ENCODE measurements around the gene MAPRE2. TPM values are rescaled to one million over a fixed set of nuclear protein-coding genes. Genes with fewer than 3 reads are reported as not detected.
"Not testable (repeated sequence)": the region's sequence is repeated elsewhere in the genome, so short reads cannot be mapped to it uniquely, and the experiment has no call there.

The MAPRE2 gene
- total RNA-seq, 1 donor from 2014 or later: 9.4 TPM

DNA sequence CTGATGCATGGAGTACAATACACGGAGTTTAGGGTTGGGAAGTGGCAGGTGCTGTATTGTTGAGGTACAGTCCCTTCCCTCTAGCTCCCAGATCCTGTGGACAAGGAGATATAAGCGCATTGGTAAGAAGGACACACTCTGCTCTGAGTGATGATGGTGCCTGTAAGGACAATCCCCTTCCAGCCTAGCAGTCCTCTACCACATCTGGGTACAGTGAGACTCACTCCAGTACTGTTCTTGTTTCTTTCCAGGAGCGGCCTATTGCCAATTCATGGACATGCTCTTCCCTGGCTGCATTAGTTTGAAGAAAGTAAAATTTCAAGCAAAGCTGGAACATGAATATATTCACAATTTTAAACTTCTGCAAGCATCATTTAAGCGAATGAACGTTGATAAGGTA is 56.0 kb downstream of the MAPRE2 start:
- no peaks in the 10 kb centered on the region for H3K4me1 ChIP-seq (ENCODE audit: control insufficient read depth in 3 of 3, insufficient read depth in 3 of 3, low read length in 3 of 3)
- no peak overlapping the region for H3K4me3 ChIP-seq (ENCODE audit: low read length in 3 of 3)
- H3K27ac ChIP-seq (ENCODE audit: low read depth, low read length): no peak overlapping the region
- no peaks in the 10 kb centered on the region for H3K27me3 ChIP-seq (ENCODE audit: control insufficient read depth in 3 of 3, insufficient read depth in 3 of 3, low read length in 3 of 3)
- no peak overlapping the region for H3K9ac ChIP-seq (ENCODE audit: low read depth in 1 of 3, low read length in 3 of 3)
- peaks cover 2 to 15% (median 11%) of the 10 kb centered on the region in 3 donors for H3K36me3 ChIP-seq (ENCODE audit: control insufficient read depth in 3 of 3, insufficient read depth in 3 of 3, low read length in 3 of 3)
- no peaks in the 10 kb centered on the region for H3K9me3 ChIP-seq (ENCODE audit: control insufficient read depth in 3 of 3, low read length in 3 of 3)

GRCh38 chr18:35097763-35098162 is 56.5 kb downstream of the MAPRE2 start:
- no peak overlapping the region for H3K9ac ChIP-seq (ENCODE audit: low read depth in 1 of 3, low read length in 3 of 3)
- peaks cover 2 to 15% (median 11%) of the 10 kb centered on the region in 3 donors for H3K36me3 ChIP-seq (ENCODE audit: control insufficient read depth in 3 of 3, insufficient read depth in 3 of 3, low read length in 3 of 3)
- H3K4me3 ChIP-seq (ENCODE audit: low read length in 3 of 3): no peak overlapping the region
- H3K27ac ChIP-seq (ENCODE audit: low read depth, low read length): no peak overlapping the region
- H3K4me1 ChIP-seq (ENCODE audit: control insufficient read depth in 3 of 3, insufficient read depth in 3 of 3, low read length in 3 of 3): no peaks in the 10 kb centered on the region
- no peaks in the 10 kb centered on the region for H3K9me3 ChIP-seq (ENCODE audit: control insufficient read depth in 3 of 3, low read length in 3 of 3)
- no peaks in the 10 kb centered on the region for H3K27me3 ChIP-seq (ENCODE audit: control insufficient read depth in 3 of 3, insufficient read depth in 3 of 3, low read length in 3 of 3)

DNA sequence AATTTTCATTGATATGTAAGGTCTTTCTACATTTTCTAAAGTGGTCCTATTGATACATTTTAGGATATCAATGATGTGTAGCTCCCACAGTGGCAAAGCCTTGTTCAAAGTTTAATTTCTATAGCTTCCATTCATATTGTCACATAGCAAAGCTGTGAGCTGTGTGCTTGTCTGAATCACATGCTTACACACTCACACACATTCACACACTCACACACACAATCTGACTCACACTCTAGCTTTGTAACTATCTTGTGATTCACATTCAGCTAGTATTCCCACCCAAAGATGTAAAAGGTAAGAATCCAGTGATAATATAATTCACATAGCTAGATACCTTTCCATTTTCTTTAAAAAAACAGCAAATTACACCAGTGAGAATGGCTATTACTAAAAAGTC is 58.7 kb downstream of the MAPRE2 start:
- H3K36me3 ChIP-seq (ENCODE audit: control insufficient read depth in 3 of 3, insufficient read depth in 3 of 3, low read length in 3 of 3): peaks cover 2 to 15% (median 11%) of the 10 kb centered on the region in 3 donors
- no peaks in the 10 kb centered on the region for H3K4me1 ChIP-seq (ENCODE audit: control insufficient read depth in 3 of 3, insufficient read depth in 3 of 3, low read length in 3 of 3)
- no peaks in the 10 kb centered on the region for H3K27me3 ChIP-seq (ENCODE audit: control insufficient read depth in 3 of 3, insufficient read depth in 3 of 3, low read length in 3 of 3)
- no peaks in the 10 kb centered on the region for H3K9me3 ChIP-seq (ENCODE audit: control insufficient read depth in 3 of 3, low read length in 3 of 3)
- no peak overlapping the region for H3K27ac ChIP-seq (ENCODE audit: low read depth, low read length)
- no peak overlapping the region for H3K9ac ChIP-seq (ENCODE audit: low read depth in 1 of 3, low read length in 3 of 3)
- H3K4me3 ChIP-seq (ENCODE audit: low read length in 3 of 3): no peak overlapping the region

DNA sequence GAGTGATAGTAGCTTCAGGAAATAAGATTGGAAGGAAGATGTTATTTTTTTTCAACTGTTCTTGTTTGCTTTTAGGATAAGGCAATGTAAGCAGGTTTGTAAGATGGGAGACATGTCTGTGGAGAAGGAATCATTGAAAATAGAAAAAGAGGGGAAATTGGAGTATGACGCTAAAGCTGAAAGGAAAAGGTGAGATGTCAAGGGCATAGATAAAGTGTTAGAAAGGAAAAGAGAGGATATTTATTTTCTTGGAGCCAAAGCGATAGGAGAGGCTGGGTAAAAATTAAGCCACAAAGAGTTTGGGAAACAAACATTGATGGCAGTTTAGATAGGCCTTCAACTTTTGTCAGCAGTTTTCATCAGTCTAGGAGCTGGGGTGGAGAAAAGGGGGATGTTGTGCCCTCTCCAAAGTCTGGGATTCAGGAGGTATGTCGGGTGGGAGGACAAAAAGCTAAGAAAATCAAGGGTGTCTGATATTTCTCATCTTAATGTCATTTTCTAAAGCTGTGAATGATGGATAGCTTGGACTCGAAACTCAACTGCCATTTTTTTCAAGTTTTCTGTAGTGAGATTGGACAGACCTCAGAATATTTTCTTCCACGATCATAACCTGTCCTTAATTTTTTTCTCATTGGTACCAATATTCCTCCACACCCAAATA is 63.3 kb downstream of the MAPRE2 start:
- peaks cover 0 to 4% (median 0%) of the 10 kb centered on the region in 3 donors for H3K36me3 ChIP-seq (ENCODE audit: control insufficient read depth in 3 of 3, insufficient read depth in 3 of 3, low read length in 3 of 3)
- H3K4me3 ChIP-seq (ENCODE audit: low read length in 3 of 3): no peak overlapping the region
- no peaks in the 10 kb centered on the region for H3K27me3 ChIP-seq (ENCODE audit: control insufficient read depth in 3 of 3, insufficient read depth in 3 of 3, low read length in 3 of 3)
- no peaks in the 10 kb centered on the region for H3K4me1 ChIP-seq (ENCODE audit: control insufficient read depth in 3 of 3, insufficient read depth in 3 of 3, low read length in 3 of 3)
- no peak overlapping the region for H3K27ac ChIP-seq (ENCODE audit: low read depth, low read length)
- H3K9ac ChIP-seq (ENCODE audit: low read depth in 1 of 3, low read length in 3 of 3): no peak overlapping the region
- no peaks in the 10 kb centered on the region for H3K9me3 ChIP-seq (ENCODE audit: control insufficient read depth in 3 of 3, low read length in 3 of 3)

DNA sequence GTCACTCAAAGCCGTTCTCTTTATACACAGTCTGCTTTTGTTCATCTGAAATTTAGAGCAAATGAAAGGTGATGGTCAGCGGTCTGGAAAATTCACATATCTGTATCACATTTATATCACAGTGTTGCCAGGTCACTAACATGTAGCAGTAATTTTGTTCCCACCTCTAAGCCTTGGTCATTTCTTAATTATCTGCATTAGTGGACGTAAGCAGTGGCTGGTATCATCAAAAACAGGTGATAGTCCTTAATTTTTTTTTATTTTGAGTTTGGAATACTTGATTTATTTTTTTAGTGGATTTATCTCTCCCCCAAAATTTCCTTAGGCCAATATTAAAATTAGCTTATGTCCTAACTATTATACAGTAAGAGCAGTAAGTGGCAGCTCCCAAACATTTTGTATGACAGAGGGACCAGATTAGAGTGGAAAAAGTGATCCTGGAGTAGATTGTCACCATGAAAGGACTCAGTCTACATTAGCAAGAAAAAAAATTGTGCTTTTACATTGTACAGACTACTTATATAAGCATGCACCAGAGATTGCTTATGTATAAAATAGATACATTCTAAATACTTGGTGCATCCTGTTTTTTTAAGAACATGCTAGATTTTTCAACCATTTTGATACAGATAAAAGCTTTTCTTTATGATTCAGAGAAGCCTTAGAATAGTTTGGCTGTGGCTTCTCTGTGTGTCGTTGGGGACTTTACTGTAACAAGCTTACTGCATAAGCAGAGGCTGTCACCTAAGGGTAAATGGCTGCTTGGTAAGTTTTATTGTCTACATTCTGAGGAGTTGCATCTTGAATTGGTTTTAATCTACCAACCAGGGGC is 65.0 kb downstream of the MAPRE2 start:
- Histone ChIP-seq H3K4me1 (ENCODE audit: control insufficient read depth in 3 of 3, insufficient read depth in 3 of 3, low read length in 3 of 3) (no peaks in the 10 kb centered on the region), H3K9me3 (ENCODE audit: control insufficient read depth in 3 of 3, low read length in 3 of 3) (no peaks in the 10 kb centered on the region), H3K4me3 (ENCODE audit: low read length in 3 of 3) (no peak overlapping the region), H3K27ac (ENCODE audit: low read depth, low read length) (no peak overlapping the region), H3K27me3 (ENCODE audit: control insufficient read depth in 3 of 3, insufficient read depth in 3 of 3, low read length in 3 of 3) (no peaks in the 10 kb centered on the region), H3K9ac (ENCODE audit: low read depth in 1 of 3, low read length in 3 of 3) (no peak overlapping the region), H3K36me3 (ENCODE audit: control insufficient read depth in 3 of 3, insufficient read depth in 3 of 3, low read length in 3 of 3) (peaks cover 0 to 4% (median 0%) of the 10 kb centered on the region in 3 donors)

- no peak overlapping the region for H3K9ac ChIP-seq (ENCODE audit: low read depth in 1 of 3, low read length in 3 of 3)
- no peak overlapping the region for H3K4me3 ChIP-seq (ENCODE audit: low read length in 3 of 3)
- H3K27me3 ChIP-seq (ENCODE audit: control insufficient read depth in 3 of 3, insufficient read depth in 3 of 3, low read length in 3 of 3): no peaks in the 10 kb centered on the region
- H3K9me3 ChIP-seq (ENCODE audit: control insufficient read depth in 3 of 3, low read length in 3 of 3): no peaks in the 10 kb centered on the region
- no peaks in the 10 kb centered on the region for H3K4me1 ChIP-seq (ENCODE audit: control insufficient read depth in 3 of 3, insufficient read depth in 3 of 3, low read length in 3 of 3)
- H3K36me3 ChIP-seq (ENCODE audit: control insufficient read depth in 3 of 3, insufficient read depth in 3 of 3, low read length in 3 of 3): peaks cover 0 to 4% (median 0%) of the 10 kb centered on the region in 3 donors
- H3K27ac ChIP-seq (ENCODE audit: low read depth, low read length): no peak overlapping the region
Measured at GRCh38 chr18:35106845-35107148, 65.6 kb downstream of the MAPRE2 start.

- Histone ChIP-seq H3K4me1 (ENCODE audit: control insufficient read depth in 3 of 3, insufficient read depth in 3 of 3, low read length in 3 of 3) (no peaks in the 10 kb centered on the region), H3K27ac (ENCODE audit: low read depth, low read length) (no peak overlapping the region), H3K4me3 (ENCODE audit: low read length in 3 of 3) (no peak overlapping the region)
Measured at GRCh38 chr18:35107216-35107615, 66.0 kb downstream of the MAPRE2 start.

GRCh38 chr18:35108088-35108487 is 66.9 kb downstream of the MAPRE2 start:
- H3K4me1 ChIP-seq (ENCODE audit: control insufficient read depth in 3 of 3, insufficient read depth in 3 of 3, low read length in 3 of 3); H3K36me3 ChIP-seq (ENCODE audit: control insufficient read depth in 3 of 3, insufficient read depth in 3 of 3, low read length in 3 of 3); H3K27ac ChIP-seq (ENCODE audit: low read depth, low read length); H3K9me3 ChIP-seq (ENCODE audit: control insufficient read depth in 3 of 3, low read length in 3 of 3); H3K4me3 ChIP-seq (ENCODE audit: low read length in 3 of 3); H3K27me3 ChIP-seq (ENCODE audit: control insufficient read depth in 3 of 3, insufficient read depth in 3 of 3, low read length in 3 of 3); H3K9ac ChIP-seq (ENCODE audit: low read depth in 1 of 3, low read length in 3 of 3): not testable (repeated sequence)

More at GRCh38 chr18:35107216-35107615, 66.0 kb downstream of the MAPRE2 start:
- Histone ChIP-seq H3K27me3 (ENCODE audit: control insufficient read depth in 3 of 3, insufficient read depth in 3 of 3, low read length in 3 of 3) (no peaks in the 10 kb centered on the region), H3K36me3 (ENCODE audit: control insufficient read depth in 3 of 3, insufficient read depth in 3 of 3, low read length in 3 of 3) (no peaks in the 10 kb centered on the region), H3K9me3 (ENCODE audit: control insufficient read depth in 3 of 3, low read length in 3 of 3) (no peaks in the 10 kb centered on the region), H3K9ac (ENCODE audit: low read depth in 1 of 3, low read length in 3 of 3) (no peak overlapping the region)

GRCh38 chr18:35110059-35110458 is 68.8 kb downstream of the MAPRE2 start:
- H3K36me3 ChIP-seq (ENCODE audit: control insufficient read depth in 3 of 3, insufficient read depth in 3 of 3, low read length in 3 of 3): no peaks in the 10 kb centered on the region
- no peaks in the 10 kb centered on the region for H3K9me3 ChIP-seq (ENCODE audit: control insufficient read depth in 3 of 3, low read length in 3 of 3)
- no peak overlapping the region for H3K4me3 ChIP-seq (ENCODE audit: low read length in 3 of 3)
- no peak overlapping the region for H3K9ac ChIP-seq (ENCODE audit: low read depth in 1 of 3, low read length in 3 of 3)
- no peaks in the 10 kb centered on the region for H3K4me1 ChIP-seq (ENCODE audit: control insufficient read depth in 3 of 3, insufficient read depth in 3 of 3, low read length in 3 of 3)
- no peak overlapping the region for H3K27ac ChIP-seq (ENCODE audit: low read depth, low read length)
- H3K27me3 ChIP-seq (ENCODE audit: control insufficient read depth in 3 of 3, insufficient read depth in 3 of 3, low read length in 3 of 3): no peaks in the 10 kb centered on the region

Data from skeletal muscle tissue (tissue), 4 donors.